IPS-18c (cell line): ENCODE data around the gene GADL1.

ENCODE experiments used
- H3K4me3 ChIP-seq: 2 replicates; pipeline ENCODE4 v1.7.0; 2013; ENCODE audit warnings: low read depth, mild to moderate bottlenecking, low read length, moderate library complexity; ENCODE audit not compliant: insufficient read depth
- H3K9me3 ChIP-seq: one replicate; pipeline ENCODE4 v1.6.1; 2013; ENCODE audit warnings: mild to moderate bottlenecking, low read length, moderate library complexity; ENCODE audit not compliant: control insufficient read depth, insufficient read depth

GADL1 gene

DNA sequence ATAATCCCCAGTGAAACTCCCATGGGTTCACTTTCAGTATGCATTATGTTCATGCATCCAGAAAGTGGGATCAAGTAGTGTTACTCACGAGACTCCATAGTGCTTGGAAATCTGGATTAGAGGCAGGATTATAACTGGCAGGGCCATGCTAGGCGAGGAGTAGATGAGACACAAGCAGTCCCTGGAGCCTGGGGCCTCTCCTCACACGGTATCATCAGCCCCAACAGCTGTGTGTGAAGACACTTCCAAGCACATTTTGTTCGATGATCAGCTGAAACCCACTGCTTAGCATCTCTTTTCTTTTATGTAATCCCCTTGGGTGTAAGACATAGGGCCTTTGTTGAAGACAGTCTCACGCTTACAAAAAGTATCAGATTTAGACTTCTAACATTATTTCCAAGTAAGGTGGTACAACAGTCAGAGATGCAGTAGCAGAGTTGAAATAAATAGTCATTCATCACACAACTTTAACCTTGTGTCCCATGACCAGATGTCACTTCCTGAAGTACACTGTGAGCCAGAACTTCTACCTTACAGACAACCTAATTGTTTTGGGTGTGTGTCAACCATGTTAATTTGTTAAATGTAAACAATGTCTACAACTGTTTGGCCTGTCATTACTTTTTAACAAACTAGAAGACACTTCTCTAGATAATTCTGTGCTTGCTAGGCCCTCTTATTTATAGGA lies 116.9 kb downstream of the GADL1 start:
- no peak overlapping the region for H3K4me3 ChIP-seq
- H3K9me3 ChIP-seq = no peaks in the 10 kb centered on the region

DNA sequence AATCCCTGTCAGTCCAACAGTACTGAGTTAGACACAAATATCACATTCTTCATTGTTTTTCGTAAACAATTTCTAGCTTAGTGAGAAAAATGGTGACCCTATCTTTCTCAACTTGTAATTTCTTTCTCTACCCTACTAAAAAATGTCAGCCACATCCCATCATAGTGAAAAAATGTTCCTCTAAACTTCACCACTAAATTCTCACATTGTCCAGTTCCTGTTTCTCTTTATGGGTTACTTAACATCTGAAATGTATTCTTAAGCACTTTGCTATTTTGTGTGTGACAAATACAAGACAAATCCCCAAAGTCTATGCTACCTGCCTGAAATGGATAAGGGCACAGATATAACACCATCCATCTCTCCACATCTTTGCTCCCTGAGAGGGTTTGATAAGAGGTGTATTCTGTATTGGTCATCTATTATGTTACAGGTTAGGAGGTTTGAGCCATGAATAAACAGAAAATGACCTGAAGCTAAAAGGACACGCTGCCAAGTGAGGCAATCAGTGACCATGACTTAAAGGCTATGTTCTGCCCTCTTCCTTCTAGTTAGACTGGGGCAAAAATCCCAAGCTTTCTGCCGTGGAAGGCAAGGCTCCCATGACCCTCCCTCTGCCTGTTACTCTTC lies 118.2 kb downstream of the GADL1 start:
- Histone ChIP-seq H3K4me3 (no peak overlapping the region), H3K9me3 (no peaks in the 10 kb centered on the region)

DNA sequence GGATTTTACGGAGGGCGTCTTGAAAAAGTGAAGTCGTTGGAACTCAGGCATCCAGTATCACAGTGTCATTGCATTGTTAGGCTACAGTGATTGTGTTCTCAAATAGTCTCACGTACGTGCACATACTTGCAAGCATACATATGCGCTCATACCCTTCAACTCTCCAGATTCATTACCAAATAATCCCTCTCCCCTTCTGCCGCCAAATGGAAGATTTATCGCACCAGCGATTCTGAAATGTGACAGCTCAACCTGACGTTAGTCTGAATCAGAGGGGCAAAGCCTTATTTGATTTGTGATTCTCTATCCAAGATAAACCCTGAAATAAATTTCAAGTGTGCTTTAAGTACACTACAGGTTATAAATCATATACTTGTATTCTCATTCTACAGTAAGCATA lies 119.4 kb downstream of the GADL1 start:
- H3K9me3 ChIP-seq = no peaks in the 10 kb centered on the region
- no peak overlapping the region for H3K4me3 ChIP-seq

DNA sequence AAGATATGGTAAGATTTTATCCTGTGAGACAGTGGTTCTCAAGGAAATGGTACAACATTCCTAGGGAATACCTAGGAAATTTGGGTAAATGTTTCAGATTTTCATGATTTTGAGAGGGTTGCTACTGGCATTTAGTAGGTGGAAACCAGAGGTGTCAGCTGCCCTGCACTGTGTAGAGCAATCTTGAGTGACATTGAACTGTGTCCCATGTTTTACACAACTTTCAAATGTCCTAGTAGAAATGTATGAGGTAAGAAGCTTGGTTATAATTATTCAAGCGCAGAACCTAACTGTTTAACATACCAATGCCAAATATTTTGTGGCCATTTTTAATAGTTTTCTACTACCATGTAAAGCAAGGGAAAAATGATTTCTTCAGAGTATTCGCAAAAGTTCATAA lies 120.4 kb downstream of the GADL1 start:
- Histone ChIP-seq H3K4me3 (no peak overlapping the region), H3K9me3 (no peaks in the 10 kb centered on the region)

DNA sequence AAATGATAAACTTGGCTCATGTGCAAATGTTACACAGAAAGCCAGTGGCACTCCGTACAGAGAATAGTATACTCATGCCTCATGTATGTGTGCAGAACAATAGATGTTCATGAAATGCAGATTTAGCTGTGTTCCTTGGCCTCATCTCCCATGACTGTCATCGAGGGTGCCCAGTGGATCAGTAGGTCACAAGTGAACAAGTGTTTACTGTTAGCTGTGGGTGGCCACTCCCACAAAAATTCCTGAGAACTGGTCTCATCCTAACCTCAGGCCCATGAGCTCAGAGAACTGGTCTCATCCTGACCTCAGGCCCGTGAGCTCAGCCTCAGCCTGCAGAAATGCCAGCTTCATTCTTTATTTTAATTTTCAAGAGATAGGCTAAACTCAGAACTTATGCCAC lies 124.1 kb downstream of the GADL1 start:
- H3K9me3 ChIP-seq = no peaks in the 10 kb centered on the region
- H3K4me3 ChIP-seq = no peak overlapping the region

DNA sequence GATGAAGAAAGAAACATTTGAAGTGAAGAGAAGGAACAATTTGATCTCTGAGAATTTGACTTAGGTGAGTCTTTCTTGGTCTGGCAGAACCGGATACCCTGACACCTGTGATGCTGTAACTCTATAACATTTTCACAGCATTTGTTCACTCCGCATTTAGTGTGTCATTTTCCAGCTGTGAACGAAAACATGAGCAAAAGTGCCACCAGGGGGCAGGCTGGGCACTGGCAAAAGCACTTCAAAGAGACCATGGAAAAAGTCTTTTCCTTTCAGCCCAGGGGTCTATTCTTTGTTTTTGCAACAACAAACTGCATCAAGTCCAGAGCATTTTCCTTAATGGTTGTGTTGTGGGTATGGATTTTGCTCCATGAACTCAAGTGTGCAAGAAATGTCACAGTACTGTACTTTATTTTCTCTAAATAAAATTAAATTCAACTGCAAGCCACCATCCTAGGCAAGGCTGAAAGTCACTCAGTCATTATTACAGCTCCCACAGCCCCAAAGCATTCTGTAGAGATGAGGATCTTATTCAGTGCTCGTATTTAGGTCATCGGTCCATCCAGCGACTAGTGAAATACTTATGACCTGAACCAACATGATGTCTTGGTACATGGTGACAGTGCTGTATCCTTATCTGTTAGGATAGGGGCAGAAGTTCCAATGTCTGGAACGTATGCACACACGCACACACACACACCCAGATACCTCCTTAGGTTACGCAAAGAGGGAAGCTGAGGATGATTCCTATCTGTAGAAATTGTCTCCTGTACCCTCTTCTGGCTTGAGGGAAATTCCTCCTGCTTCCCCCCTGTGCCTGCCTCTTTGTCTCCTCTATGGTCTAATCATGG lies 125.5 kb downstream of the GADL1 start:
- Histone ChIP-seq H3K4me3 (no peak overlapping the region), H3K9me3 (no peaks in the 10 kb centered on the region)

DNA sequence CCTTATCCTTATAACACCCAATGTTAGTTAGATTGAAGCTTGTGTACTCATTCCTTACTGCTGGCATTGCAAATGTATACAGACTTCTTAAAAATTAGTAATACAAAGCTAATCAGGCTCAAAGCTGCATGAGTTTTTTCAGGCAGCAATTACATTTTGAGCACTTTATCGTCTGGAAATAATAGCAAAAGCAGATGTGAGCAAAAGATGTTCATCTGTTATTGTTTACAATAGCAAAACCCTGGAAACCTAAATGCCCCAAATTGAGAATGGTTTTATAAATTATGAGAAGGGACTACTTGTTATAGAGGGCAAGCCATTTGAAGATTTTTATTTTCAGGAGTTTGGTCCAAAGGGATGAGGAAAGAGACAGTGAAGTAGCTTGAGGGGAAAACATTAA lies 126.4 kb downstream of the GADL1 start:
- no peaks in the 10 kb centered on the region for H3K9me3 ChIP-seq

DNA sequence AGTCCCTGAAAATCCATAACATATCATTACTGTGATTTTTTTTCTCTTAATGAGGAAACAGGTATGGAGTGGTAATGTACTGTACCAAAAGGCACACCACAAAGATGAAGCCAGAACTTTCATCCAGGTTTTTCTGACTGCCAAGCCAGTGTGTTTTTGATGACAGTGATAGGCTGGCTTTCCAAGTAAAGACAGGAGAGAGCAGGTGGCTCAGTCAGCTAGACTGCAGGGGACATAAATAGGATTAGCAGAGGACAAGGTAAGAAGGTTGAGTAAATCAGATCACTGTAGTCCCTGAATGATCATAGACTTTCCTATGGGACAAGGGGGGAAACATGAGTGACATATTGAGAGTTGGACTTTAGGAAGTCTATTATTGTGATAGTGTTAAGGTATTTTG lies 127.9 kb downstream of the GADL1 start:
- H3K9me3 ChIP-seq = no peaks in the 10 kb centered on the region
- H3K4me3 ChIP-seq = no peak overlapping the region

More for the DNA sequence above, 126.4 kb downstream of the GADL1 start:
- H3K4me3 ChIP-seq = no peak overlapping the region

DNA sequence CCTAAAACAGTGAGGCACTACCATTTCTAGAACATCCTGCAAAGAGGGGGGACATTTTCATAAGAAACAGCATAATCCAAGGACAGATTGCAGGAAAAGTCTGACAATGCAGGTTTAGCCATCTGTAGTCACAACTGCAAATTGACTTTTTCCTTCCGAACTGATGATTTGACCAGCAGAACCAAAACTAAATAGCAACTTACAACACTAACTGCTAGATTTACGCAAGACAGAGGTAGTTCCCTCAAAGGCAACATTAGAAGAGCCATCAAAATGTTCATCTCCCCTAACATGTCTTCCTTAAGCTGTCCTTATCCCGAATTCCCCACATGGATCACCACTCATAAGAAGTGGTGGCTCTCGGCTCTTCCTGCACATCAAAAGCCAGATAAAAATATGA lies 129.6 kb downstream of the GADL1 start:
- no peak overlapping the region for H3K4me3 ChIP-seq
- no peaks in the 10 kb centered on the region for H3K9me3 ChIP-seq

DNA sequence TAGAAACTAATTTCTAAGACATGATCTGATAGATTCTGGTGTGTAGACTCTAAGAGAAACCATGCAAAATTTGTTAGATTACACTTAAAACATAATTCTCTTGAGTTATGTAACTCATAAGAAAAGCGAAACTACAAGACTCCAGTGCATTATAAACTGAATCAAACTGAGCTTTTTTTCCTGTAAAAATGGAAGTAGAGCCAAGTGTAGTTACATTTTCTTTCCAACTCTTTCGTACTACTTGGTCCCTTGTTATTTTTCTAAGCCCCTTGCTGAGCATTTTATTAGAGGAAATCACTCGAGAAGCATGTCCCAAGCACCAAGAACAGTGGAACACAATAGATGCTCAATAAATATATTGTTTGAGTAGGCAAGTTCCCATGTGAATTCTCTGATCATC lies 130.2 kb downstream of the GADL1 start:
- Histone ChIP-seq H3K9me3 (no peaks in the 10 kb centered on the region), H3K4me3 (no peak overlapping the region)

DNA sequence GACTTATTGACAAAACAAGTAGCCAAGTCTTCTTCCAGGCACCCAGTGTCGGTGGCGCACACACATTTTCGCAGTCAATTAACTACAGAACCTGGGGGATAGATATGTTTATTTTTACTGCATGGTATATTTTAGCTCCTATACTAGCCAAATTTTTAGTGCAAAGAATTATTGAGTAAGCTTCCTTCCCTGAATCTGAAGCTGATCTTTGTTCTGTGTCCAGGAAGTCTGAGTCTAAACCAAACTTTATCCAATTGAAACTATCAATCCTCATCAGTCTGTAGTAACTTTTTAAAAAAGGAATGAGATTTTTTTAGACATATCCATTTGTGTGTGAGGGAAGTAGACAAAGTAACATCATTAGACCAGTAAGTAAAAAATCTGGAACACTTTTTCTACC lies 133.1 kb downstream of the GADL1 start:
- H3K9me3 ChIP-seq = no peaks in the 10 kb centered on the region
- H3K4me3 ChIP-seq = no peak overlapping the region

DNA sequence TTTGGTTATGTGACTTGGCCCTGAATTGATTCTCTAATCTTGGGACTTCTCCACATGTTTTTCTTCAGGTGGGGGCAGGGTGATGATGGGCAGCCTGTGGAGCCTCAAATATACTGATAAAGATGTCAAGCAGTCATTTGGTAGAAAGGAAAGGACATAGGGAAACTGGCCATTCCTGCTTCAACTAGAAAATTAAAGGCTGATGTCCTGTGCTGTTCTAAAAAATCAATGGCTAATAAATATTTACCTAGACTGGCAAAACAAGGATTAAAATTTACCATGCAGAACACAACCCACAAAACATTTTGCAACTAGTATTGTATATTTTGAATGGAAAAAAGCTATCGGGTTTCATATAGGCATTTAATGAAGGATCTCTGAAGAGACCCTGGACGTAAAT lies 133.7 kb downstream of the GADL1 start:
- no peak overlapping the region for H3K4me3 ChIP-seq

DNA sequence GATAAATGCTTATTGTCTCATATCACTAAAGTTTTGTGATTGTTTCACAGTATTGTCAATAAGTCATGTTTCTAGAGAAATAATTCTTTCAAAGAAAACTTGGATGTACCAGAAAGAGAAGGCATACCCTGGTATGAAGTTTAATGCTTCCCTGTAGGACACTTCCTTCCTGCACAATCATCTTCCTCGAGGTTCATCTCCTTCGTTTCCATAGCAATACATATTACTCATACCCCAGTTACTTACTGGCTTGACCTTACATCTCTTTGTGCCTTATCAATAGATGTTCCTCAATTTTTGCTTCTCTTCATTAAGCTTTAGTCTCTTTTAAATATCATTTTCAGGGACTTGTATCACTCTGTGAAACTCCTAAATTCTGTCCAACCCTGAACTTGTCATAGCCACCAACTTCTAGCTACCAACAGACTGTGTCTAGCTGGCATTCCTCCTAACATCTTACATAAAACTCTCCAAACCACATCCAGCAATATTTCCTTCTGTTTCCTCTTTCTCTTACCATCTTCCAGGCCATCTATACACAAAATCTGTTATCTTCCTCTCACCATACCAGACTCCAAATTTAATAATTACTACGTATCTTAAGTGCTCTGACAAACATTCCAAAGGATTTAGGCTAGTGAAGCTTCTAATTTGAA lies 134.3 kb downstream of the GADL1 start:
- Histone ChIP-seq H3K9me3 (no peaks in the 10 kb centered on the region), H3K4me3 (no peak overlapping the region)

More for the DNA sequence above, 133.7 kb downstream of the GADL1 start:
- no peaks in the 10 kb centered on the region for H3K9me3 ChIP-seq

DNA sequence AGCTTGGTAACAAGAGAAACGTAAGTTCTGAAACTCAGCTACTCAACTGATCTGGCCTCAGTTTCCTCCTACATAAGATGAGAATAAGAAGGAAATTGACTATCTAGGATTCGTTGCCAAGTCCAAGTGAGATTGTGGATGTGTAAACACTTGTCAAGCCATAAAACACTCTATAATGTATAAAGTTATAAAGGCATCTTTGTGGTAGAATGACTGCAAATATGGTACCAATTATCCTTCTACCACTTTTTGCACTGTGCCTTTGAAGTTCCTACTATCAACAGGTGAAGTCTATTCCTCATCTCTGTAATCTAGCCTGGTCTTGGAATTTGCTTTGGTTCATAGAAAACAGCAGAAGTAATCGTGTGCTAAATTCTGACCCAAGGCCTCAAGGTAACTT lies 138.2 kb downstream of the GADL1 start:
- no peak overlapping the region for H3K4me3 ChIP-seq
- no peaks in the 10 kb centered on the region for H3K9me3 ChIP-seq

DNA sequence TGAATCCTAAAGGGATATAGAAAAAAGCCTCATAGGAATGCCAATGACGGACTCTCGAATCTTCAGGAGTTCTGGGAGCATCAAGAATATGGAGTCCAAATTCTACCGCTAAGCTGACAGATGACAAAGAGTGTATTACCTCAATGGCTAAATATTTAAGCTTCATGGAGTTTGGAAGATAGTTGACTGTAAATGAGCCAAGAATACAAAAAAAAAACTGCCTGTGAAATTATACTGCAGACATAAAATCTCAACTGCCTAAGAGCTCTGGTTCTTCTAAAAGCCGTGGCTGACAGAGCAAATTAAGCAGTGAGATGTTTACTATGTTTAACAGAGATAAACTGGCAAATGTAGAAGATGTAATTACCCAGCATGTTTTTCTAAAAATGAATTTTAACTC lies 140.0 kb downstream of the GADL1 start:
- Histone ChIP-seq H3K4me3 (no peak overlapping the region), H3K9me3 (no peaks in the 10 kb centered on the region)

DNA sequence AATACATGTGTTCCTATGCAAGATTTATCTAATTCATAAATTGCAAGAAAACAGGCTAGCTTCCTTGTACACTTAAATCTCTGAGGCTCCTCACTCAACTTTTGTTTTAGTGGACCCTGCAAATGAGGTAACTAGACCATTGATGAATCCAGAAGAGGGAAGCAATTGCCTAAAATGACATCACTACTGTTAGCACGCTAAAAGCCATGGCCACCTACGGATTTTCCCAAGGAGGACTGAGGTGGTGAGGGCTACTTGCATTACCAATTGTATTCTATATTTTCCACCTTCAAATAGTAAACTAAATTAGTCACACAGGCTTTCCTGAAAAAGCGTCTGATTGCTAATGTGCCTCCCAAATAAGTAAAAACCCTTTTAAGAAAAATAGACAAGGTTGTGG lies 140.7 kb downstream of the GADL1 start:
- Histone ChIP-seq H3K4me3 (no peak overlapping the region), H3K9me3 (no peaks in the 10 kb centered on the region)

DNA sequence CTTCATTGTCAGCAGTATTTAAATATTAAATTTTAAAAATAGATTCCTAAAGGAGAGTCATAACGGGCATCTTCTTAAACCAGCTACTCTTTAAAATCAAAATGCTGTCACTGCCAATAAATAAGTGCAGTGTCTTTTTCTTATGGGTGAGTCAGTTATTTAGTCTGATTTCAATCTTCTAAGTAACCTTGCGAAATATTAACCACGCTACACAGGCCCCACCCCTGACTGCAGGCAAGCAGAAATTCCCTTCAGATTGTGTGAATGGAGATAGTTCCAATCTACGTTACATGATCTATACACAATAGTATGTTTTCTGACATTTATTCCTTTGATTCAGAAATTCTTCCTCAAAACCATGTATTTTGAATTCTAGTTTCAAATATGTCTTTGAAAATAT lies 141.5 kb downstream of the GADL1 start:
- H3K4me3 ChIP-seq = no peak overlapping the region
- H3K9me3 ChIP-seq = no peaks in the 10 kb centered on the region

DNA sequence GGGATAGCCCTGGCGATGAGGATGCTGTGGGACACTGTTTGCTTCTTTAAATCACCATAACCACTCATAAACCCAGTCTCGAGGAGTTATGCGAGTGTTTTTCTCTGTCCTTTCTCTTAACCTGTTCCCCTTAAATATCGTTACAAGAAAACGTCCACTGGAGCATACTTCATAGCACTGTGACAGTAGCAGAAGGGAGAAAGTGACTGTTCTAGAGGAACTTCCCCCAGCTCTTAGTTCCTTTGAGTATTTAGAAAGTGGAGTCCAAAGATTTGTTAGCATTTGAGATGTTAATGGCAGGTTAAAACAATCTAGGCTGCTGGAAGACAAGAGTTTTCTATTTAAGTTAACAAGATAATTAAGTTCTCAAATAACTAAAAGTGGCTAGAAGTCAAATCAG lies 142.0 kb downstream of the GADL1 start:
- Histone ChIP-seq H3K9me3 (no peaks in the 10 kb centered on the region), H3K4me3 (no peak overlapping the region)
